Measurements from ENCODE around the gene MRPS21.
"Not testable (repeated sequence)": the region's sequence is repeated elsewhere in the genome, so short reads cannot be mapped to it uniquely, and the experiment has no call there.

Gene MRPS21

GRCh38 chr1:150281758-150282557 is 11.7 kb upstream of the MRPS21 start, which contains the start of gene CIART:
Gene CIART, plus strand, starts transcription at chr1:150282554. Its CDS starts 714 bp downstream, at chr1:150283268.
- peak; percentile 94 for DNase-seq (ENCODE audit: low spot score)

GRCh38 chr1:150282558-150282958 is 11.1 kb upstream of the MRPS21 start:
- peak; percentile 28 for DNase-seq (ENCODE audit: low spot score)

- no peak for DNase-seq (ENCODE audit: low spot score)
Observed at GRCh38 chr1:150283260-150283659, 10.4 kb upstream of the MRPS21 start.

GRCh38 chr1:150288382-150288781 is 5.3 kb upstream of the MRPS21 start:
- no peak for DNase-seq (ENCODE audit: low spot score)

GRCh38 chr1:150288822-150289221 is 4.8 kb upstream of the MRPS21 start:
- DNase-seq (ENCODE audit: low spot score) = no peak

- no peak for DNase-seq (ENCODE audit: low spot score)
Observed at GRCh38 chr1:150295476-150295875, 1.8 kb downstream of the MRPS21 start.

GRCh38 chr1:150299716-150300115 is 6.1 kb downstream of the MRPS21 start:
- DNase-seq (ENCODE audit: low spot score) = no peak

- no peak for DNase-seq (ENCODE audit: low spot score)
Observed at GRCh38 chr1:150302338-150302737, 8.7 kb downstream of the MRPS21 start.

GRCh38 chr1:150302902-150303301 is 9.2 kb downstream of the MRPS21 start:
- DNase-seq (ENCODE audit: low spot score) = no peak

- DNase-seq (ENCODE audit: low spot score) = not testable (repeated sequence)
Observed at GRCh38 chr1:150308585-150308984, 14.9 kb downstream of the MRPS21 start.

GRCh38 chr1:150309758-150310508 is 16.3 kb downstream of the MRPS21 start:
- no peak for DNase-seq (ENCODE audit: low spot score)

- no peak for DNase-seq (ENCODE audit: low spot score)
Observed at GRCh38 chr1:150311762-150312161, 18.1 kb downstream of the MRPS21 start.

GRCh38 chr1:150314691-150315090 is 21.0 kb downstream of the MRPS21 start:
- DNase-seq (ENCODE audit: low spot score) = not testable (repeated sequence)

- no peak for DNase-seq (ENCODE audit: low spot score)
Observed at GRCh38 chr1:150320667-150320978, 27.0 kb downstream of the MRPS21 start.

GRCh38 chr1:150321826-150322166 is 28.1 kb downstream of the MRPS21 start:
- no peak for DNase-seq (ENCODE audit: low spot score)

- no peak for DNase-seq (ENCODE audit: low spot score)
Observed at GRCh38 chr1:150322310-150322709, 28.6 kb downstream of the MRPS21 start.

GRCh38 chr1:150332651-150333290 is 39.1 kb downstream of the MRPS21 start:
- no peak for DNase-seq (ENCODE audit: low spot score)

- no peak for DNase-seq (ENCODE audit: low spot score)
Observed at GRCh38 chr1:150346316-150346715, 52.7 kb downstream of the MRPS21 start.

- no peak for DNase-seq (ENCODE audit: low spot score)
Observed at GRCh38 chr1:150352866-150353265, 59.2 kb downstream of the MRPS21 start.

Data from AG08396 (cell line).